Measurements from ENCODE around the gene POR. TPM values are rescaled to one million over a fixed set of nuclear protein-coding genes. Genes with fewer than 3 reads are reported as not detected.
"Not testable (repeated sequence)": the region's sequence is repeated elsewhere in the genome, so short reads cannot be mapped to it uniquely, and the experiment has no call there.

The POR gene
- total RNA-seq, 1 donor: 50.4 TPM

DNA sequence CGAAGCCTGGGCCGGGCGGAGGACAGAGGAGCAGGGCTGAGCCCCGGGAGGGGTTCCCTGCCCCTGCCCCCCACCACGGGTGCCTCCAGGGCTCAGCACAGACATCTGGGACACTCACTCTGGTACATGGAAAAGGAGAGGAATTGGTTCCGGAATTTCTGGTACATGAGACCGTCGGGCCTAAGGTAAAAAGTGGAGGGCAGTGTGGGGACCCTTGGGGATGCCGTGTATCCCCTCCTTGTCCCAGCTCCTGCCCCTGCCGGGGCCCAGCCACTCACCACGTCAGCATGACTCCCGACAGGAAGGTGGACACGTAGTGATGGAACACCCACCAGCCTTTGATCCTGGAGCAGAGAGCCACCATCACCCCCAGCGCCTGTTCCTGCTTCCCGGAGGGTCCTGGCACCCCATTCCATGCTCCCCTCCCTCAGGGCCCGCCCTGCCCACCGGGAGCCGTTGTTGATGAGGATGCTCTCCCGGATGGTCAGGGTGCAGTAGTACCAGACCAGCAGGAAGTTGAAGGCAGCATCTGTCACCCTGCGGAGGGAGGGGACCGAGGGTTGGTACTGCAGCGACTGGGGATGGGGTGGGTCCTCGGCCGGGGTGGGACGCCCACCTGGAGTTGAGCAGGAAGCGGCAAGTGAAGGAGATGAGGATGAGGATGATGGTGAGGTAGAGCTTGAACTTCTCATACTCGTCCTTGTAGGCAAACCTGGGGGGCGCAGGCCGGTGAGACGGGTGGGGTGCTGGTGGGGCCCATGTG is 73.0 kb downstream of the POR start:
- no peak for DNase-seq (ENCODE audit: low read depth in 2 of 3, low spot score in 2 of 3)

DNA sequence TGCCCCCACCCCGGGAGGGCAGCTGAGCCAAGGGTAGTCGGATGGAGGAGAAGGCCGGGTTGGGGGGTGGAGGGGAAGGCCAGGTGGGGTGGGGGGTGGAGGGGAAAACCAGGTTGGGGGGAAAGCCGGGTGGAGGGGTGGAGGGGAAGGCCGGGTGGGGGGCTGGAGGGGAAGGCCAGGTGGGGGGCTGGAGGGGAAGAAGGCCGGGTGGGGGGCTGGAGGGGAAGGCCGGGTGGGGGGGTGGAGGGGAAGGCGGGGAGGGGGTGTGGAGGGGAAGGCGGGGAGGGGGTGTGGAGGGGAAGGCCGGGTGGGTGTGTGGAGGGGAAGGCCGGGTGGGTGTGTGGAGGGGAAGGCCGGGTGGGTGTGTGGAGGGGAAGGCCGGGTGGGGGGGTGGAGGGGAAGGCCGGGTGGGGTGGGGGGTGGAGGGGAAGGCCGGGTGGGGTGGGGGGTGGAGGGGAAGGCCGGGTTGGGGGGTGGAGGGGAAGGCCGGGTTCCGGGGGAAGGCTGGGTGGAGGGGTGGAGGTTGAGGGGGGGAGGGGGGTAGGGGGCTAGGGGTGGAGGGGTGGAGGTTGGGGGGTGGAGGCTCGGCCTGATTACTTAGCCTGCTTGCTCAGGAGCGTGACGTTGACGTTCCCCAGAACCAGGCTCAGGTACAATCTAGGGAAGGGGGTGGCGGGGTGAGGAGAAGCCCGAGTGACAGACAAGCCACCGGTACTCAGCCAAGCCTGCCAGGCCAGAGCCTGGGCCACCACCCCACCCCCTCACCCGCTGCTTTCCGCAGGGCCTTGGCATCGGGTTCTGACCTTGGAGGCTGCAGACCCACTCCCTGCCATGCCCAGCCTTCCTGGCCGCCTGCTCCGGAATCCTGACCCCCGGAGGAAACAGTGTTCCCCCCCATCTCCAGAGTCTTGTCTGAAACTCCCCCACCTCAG is 73.9 kb downstream of the POR start:
- no peak for DNase-seq (ENCODE audit: low read depth in 2 of 3, low spot score in 2 of 3)

DNA sequence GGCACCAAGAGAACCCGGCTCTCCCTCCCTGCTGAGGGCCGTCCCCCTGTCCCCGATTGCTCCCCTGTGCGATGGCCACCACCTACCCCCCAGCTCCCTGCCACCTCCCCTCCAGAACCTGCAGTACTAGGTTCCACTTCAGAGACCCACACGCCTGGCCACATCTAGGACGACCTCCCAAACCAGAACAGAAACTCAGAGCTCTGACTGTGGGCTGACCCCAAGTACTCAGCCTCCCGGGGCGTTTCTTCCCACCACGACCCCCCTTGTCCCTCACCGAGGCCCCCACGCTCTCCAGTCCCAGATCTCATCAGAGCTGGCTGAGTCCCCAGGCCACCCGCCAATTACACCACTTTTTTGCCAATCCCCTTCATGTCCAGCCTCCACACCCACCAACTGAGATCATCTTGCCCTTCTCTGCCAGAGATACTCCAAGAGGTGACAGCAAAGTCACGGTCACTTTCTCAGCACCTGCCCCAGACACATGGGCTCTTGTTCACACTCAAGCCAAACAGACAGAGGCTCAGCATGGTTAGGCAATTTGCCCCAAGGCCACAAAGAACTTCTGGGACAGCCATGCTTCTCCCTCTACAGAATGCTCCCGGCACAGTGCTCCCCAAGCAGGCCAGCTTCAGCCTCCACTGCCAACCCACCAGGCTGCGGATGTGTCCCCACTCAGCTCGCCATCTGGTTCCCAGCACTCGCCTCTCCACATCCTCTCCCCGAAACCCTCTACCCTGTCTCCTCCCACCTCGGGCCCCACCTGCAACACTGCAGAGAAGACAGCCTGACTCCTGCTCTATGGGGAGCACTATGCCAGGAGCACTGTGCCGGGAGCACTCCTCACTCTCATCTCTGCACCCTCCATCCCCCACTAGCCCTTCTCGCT is 74.8 kb downstream of the POR start:
- no peak for DNase-seq (ENCODE audit: low read depth in 2 of 3, low spot score in 2 of 3)

DNA sequence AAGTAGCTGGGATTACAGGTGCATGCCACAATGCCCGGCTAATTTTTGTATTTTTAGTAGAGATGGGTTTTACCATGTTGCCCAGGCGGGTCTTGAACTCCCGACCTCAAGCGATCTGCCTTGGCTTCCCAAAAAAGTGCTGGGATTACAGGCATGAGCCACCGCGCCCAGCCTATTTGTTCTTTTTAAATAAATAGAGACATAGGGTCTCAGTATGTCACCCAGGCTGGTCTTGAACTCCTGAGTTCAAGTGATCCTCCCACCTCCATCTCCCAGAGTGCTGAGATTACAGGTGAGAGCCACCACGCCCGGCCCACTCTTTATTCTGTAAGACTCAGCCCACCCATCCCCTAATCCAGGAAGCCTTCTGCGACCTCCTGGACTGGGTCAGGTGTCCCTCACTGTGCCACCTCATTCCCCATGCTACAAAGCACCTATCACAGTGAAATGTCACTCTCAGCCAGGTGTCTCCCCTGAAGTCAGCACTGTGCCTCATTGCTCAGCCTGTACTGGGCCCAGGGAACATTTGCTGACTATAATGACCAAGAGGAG is 76.7 kb downstream of the POR start:
- no peak for DNase-seq (ENCODE audit: low read depth in 2 of 3, low spot score in 2 of 3)

DNA sequence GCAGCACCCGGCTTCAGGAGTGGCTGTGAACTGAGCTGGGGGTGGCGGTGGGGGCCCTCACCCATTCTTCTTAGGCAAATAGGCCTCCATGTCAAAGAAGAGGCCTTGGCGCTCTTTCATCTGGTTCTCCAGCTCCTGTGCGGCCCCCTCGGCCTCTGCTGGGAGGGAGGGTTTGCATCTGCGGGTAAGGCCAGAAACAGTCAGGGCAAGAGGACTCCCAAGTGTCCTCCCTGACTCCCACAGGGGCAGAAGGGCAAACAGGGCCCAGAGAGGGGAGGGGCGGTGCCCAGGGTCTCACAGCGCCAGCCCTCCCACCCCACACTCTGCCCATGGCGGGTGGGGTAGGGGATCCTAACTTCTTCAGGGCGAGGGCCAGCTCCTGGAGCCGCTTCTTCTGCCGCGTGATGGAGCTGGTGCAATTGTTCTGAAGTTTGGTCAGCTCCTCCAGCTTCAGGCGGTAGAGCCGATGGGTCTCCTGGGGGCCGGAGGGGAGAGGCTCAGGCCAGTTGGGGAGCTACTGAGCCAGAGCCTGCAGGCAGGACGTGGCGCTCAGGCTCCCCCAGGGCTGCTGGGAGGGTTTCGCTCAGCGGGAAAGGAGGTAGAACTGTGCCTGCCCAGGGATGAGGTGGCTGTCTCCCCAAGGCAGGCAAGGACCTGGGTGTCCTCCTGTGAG is 77.3 kb downstream of the POR start:
- DNase-seq (ENCODE audit: low read depth in 2 of 3, low spot score in 2 of 3): no peak

DNA sequence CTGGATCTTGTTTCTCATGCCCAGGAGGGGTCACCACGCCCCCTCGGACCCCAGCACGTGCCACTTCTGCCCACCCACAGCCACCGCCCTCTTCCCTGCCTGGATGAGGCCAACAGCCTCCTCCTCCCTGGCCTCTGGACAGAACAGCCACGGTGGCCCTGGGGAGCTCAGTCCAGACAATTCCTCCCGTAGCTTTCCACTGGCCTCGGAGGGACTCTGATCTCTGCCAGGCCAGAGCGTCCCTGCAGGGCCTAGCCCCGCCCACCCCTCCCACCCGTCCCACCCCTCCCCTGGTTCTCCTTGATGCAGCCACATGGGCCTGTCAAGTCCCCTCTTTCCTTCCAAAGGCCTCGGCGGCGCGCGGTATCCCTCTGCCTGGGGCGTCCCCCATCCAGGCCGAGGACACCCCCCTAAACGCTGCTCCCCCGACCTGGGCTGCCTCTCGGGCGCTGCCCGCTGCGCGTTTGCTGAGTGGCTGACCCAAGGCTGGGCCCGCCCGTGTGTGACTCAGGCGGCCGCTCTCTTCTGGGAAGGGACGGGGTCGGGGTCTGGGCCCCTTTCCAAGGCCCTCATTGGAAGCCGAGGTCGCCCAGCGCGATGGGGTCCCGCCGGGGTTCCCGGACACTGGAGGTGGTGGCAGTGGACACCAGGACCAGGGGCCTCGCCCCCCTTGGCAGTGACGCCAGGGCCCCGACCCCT is 78.9 kb downstream of the POR start:
- DNase-seq (ENCODE audit: low read depth in 2 of 3, low spot score in 2 of 3): peak in 2 of 3 donors; percentile 18 to 38

DNA sequence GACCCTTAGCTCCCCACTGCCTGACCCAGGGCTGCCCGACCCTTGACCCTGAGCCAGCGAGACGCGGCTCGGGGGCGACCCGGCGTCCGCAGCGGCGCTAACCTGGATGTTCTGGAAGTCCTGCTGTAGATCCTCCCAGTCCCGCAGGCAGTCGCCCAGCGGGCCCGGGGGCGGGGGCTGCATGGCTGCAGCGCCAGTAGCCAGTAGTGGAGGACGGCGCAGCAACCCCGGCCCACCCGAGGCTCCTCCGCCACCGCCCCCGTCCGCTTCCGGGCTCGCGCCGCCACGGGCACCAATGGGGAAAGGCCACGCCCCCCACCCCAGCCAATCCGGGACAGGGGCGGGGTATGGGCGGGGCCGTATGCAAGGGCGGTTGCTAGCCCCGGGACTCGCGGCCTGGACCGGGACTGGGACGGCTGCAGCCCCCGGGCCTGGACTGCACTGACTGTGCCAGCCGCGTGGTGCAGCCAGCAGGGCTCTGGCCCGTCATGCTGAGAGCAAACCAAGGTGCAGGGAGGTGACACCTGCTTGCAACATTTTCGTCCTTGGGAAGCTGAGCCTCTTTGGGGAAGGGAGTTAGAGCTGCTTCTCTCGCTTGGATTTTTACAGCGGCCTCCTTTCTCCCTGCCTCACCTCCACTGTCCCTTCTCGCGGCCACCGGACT is 79.6 kb downstream of the POR start, which contains the start of gene TMEM120A:
TSS of gene TMEM120A (minus strand) at position 208 of the 664 bp plus-strand sequence. CDS start at position 183, 25 bp downstream.
- peak; percentile 83 to 93 (median 89) for DNase-seq (ENCODE audit: low read depth in 2 of 3, low spot score in 2 of 3)

DNA sequence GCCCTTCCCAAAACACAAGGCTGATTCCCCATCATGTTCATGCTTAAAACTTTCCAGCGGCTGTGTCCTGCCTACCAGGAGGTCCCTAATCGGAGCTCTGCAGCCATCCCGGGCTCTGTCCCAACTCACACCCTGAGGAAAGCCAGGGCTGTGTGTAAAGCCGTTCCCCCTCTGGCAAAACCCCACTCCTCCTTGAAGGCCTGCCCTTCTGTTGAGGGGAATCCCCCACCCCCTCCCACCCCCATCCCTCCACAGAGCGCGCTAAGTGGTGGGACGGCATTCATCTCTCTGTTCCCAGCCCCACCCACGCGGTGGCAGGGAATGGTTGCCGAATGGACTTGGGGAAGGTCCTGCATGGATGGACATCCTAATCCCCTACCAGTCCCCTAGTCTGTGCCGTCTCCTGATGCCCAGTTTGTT is 80.1 kb downstream of the POR start:
- DNase-seq (ENCODE audit: low read depth in 2 of 3, low spot score in 2 of 3): no peak

DNA sequence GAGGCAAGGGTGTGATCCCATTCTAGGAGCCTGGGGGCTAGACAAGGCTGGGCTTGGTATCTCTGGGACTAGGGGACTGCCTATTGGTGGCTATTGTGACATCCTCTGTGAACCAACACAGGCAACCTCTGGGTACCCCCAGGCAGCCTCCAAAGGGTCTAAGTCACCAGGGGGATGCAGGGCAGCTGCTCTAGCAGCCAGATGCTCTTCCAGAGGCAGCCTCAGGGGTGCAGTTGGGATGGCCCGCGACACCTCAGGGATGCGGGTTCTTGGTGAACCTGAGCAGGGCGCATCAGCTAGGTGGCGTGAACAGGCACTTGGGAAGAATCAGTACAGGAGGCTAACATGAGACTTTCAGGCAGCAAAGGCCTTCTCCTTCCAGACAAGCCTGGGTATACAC is 81.0 kb downstream of the POR start:
- DNase-seq (ENCODE audit: low read depth in 2 of 3, low spot score in 2 of 3): no peak

DNA sequence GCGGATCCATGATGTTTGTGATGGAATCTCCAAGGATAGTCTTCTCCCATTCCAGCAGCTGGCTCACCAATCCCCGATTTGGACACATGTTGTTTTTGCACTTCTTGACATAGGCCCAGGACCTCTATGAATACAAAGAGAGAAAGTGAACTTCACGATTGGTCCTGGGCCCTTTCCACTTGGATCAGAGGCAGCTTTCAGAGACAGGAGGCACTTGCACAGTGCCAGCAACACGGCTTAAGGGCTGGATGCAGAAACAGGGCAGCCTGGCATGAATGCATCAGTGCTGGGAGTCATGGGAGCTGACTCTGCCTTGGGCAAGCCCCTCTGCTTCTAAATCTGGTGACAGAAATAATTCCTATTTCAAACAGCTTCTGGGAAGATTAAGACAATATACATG is 81.5 kb downstream of the POR start:
- DNase-seq (ENCODE audit: low read depth in 2 of 3, low spot score in 2 of 3): no peak

DNA sequence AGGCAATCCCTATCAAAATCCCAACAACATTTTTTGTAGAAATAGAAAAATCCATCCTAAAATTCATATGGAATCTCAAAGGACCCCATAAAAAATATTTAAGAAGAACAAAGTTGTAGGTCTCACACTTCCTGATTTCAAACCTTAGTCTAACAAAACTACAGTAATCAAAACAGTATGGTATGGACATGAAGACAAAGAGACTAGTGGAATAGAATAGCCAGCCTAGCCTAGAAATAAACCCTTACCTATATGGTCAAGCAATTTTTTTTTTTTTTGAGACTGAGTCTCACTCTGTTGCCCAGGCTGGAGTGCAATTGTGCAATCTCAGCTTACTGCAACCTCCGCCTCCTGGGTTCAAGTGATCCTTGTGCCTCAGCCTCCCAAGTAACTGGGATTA is 83.1 kb downstream of the POR start:
- DNase-seq (ENCODE audit: low read depth in 2 of 3, low spot score in 2 of 3): no peak

DNA sequence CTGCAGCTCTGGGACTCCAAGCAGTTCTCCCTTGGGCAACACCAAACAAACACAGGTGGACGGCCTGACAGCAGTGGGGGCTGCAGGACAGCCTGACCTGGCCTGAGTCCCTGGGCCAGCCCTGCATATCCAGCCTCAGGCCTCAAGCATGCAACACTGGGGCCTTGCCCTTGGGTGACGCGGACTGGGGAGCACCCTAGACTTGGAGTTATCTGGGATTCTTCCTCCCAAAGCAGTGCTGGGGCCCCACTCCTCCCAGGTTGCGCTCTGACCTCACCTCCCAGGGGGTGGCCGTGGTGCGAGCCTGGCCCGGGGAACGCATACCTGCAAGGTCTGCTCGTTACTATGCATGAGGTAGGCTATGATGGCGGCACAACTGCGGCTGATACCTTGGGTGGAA is 85.6 kb downstream of the POR start:
- DNase-seq (ENCODE audit: low read depth in 2 of 3, low spot score in 2 of 3): no peak

DNA sequence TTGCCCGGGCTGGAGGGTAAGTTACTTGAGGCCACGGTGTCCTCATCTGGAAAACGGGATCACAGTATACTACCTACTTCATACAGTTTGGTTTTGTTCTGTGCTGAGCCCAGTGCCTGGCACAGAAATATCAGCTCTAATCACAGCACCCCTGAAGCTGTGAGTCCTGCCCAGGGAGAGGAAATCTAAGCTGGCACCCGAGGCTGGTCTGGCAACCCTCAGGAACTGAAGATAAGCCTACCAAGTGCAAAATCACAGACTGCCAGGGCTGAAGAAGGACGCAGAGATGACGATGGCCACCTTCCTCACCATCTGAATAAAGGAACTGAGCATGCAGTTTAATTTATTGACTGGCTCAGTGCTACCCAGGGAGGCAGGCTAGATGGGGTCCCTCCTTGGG is 87.2 kb downstream of the POR start:
- DNase-seq (ENCODE audit: low read depth in 2 of 3, low spot score in 2 of 3): no peak

DNA sequence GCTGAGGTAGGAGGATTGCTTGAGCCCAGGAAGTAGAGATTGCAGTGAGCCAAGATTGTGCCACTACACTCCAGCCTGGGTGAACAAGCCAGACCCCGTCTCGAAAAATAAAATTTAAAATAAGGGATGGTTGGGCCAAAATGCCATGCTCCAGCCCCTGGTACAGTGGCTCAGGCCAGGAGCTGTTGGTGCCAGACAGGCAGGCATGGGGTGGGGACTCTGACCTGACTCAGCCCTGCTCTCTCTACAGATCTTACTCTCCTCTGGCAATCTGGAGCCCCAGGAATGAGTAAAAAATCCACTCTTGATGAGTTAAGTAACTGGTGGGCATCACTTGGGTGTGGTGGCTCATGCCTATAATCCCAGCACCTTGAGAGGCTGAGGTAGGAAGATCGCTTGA is 87.9 kb downstream of the POR start:
- no peak for DNase-seq (ENCODE audit: low read depth in 2 of 3, low spot score in 2 of 3)

DNA sequence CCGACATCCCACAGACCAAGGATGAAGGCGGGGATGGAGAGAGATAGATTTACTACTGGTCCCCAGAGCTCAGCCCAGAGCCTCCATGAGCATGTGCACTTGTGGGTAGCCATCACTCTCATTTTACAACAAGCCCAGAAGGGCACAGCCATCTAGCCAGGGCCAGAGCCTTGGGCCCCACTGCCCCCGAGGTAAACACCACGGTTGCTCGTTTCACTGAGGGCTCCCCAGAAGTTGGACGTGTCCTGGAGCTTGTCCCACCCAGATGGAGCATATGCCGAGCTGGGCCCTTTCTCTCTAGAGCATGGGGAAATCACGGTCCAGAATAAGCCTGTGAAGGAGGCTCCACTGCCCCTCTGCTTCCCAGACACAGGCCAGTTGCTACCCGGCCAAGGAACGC is 88.4 kb downstream of the POR start:
- DNase-seq (ENCODE audit: low read depth in 2 of 3, low spot score in 2 of 3): no peak

DNA sequence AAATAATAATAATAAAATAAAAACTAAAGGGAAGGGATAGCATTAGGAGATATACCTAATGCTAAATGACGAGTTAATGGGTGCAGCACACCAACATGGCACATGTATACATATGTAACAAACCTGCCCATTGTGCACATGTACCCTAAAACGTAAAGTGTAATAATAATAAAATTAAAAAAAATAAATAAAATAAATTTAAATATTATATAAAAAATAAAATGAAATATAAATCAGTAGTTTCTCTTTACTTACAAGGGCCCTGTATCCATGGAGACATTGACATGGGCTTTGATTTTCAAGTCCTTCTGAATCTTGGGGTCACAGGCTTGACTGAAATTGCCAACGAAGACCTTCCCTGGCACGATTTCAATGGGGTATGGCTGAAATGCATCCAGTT is 90.0 kb downstream of the POR start:
- DNase-seq (ENCODE audit: low read depth in 2 of 3, low spot score in 2 of 3): not testable (repeated sequence)

DNA sequence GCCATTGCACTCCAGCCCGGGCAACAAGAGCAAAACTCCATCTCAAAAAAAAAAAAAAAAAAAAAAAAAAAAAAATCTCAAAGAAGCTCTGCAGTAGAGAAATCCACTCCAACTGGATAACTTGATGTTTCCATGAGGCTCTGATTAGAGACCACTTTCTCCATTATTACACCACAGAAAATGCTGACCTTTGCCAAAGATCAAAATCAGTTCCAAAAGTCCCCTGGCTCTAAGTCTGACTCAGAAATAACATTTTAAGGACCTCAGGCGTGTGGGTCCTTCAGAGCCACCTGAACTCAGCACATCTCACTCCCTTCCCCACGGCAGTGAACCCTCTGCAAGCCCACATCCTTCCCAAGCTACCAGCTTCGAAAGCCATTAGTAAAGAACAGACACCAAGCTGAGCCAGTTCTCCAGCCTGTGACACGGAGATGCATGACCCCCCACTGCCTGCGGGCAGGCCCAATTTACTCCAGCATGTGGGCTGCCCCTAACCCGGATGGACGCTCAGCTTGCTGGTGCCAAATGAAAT is 93.3 kb downstream of the POR start:
- no peak for DNase-seq (ENCODE audit: low read depth in 2 of 3, low spot score in 2 of 3)
